WI38 (cell line): ENCODE measurements around the gene ZBTB7C.

ENCODE experiments used
- H3K4me3 ChIP-seq: 2 replicates; pipeline ENCODE4 v1.5.1; 2011; ENCODE audit warnings: low read depth, mild to moderate bottlenecking, control low read depth, low read length
- TF ChIP-seq, protein P1 (sequence below): IDR thresholded peaks from 2 replicates; pipeline ENCODE4 v1.5.1; 2012; ENCODE audit warnings: low read depth, mild to moderate bottlenecking, control low read depth, low read length

ZBTB7C gene

DNA sequence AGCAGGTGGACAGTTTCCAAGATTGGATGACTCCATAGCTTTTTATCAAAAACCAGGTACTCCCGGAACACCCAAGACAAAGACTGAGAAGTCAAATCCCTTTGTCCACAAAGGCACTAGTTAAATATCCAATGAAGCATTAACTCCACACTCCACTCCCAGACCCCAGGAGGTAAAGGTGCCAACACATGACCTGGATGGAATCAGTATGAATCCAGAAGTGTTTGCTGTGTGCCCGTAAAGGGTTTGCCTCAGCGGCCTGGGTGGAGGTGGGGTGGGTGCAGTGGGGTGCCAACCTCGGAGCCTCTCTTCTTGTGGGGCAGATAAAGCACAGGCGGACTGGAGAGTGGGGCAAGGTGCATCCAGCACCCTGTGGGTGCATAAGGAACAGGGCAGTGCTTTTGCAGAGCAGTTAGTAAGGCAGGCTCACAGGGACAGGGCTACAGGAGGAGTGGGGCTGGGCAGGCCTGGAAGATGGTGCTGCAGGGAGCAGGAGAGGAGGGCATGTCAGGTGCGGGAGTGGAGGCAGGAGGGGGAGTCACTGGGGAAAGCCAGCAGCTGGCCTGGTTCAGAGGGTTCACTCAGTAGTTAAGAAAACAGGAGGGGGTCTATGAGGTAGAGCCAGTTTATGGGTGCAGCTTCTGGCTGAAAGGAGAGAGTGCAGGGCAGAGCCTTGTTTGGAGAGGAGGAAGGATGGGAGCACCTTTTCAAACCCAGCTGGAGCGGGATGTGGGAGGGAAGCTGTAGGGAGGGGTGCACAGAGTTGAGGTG lies 270.3 kb downstream of the ZBTB7C start:
- TF ChIP-seq, protein P1, sequence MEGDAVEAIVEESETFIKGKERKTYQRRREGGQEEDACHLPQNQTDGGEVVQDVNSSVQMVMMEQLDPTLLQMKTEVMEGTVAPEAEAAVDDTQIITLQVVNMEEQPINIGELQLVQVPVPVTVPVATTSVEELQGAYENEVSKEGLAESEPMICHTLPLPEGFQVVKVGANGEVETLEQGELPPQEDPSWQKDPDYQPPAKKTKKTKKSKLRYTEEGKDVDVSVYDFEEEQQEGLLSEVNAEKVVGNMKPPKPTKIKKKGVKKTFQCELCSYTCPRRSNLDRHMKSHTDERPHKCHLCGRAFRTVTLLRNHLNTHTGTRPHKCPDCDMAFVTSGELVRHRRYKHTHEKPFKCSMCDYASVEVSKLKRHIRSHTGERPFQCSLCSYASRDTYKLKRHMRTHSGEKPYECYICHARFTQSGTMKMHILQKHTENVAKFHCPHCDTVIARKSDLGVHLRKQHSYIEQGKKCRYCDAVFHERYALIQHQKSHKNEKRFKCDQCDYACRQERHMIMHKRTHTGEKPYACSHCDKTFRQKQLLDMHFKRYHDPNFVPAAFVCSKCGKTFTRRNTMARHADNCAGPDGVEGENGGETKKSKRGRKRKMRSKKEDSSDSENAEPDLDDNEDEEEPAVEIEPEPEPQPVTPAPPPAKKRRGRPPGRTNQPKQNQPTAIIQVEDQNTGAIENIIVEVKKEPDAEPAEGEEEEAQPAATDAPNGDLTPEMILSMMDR: no peak
- H3K4me3 ChIP-seq: no peak overlapping the region

DNA sequence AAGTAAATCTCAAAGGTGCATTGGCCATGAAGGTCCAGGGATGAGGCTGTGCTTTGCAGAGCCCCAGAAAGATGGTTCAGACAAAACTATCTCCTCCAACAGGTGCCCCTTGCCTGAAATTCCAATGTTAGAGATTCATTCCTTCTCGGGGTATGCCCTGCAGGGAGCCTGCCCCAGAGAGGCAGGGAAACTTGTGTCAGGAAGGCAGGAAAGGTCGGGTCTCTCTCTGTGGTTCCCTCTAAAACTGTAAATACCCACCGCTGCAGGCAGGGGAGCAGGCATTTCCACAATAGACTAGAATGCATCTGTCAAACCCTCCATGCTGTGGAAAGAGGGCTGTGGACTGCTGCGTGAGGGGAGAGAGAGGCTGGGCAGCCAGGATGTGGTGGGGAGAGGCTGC lies 271.0 kb downstream of the ZBTB7C start:
- no peak overlapping the region for H3K4me3 ChIP-seq

DNA sequence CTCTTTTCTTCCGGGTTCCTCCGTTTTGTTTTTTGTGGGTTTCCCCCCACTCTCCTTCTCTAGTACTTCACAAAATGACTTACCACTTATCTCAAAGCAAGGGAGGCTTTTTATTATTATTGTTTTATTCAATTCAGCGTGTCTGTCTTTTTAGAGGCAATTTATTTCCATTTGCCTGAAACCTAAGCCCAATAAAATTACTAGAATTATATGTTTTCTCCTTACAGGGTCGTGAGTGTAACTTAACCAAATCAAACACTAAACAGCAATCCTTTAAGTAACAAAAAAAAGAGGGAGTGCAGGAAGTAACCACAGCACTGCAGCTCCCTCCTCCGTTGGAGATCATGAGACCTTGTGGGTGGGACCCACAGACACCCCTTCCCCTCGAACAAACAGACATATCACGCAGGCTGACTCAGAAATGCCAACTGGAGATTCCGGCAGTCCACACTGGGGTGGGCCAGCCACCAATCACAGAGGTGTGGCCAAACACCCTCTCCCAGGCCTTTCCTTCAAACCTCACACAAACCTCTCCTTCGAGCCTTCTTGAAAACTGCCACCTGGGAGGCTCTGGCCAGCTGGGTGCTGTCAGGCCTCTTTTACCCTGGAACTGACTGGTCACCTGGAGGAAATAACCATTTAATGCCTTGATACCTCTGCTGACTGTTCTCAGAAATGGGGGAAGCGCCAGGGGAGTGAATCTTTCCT lies 271.7 kb downstream of the ZBTB7C start:
- H3K4me3 ChIP-seq: no peak overlapping the region
- TF ChIP-seq, protein P1: no peak

More for the DNA sequence above, 271.0 kb downstream of the ZBTB7C start:
- TF ChIP-seq, protein P1: no peak

DNA sequence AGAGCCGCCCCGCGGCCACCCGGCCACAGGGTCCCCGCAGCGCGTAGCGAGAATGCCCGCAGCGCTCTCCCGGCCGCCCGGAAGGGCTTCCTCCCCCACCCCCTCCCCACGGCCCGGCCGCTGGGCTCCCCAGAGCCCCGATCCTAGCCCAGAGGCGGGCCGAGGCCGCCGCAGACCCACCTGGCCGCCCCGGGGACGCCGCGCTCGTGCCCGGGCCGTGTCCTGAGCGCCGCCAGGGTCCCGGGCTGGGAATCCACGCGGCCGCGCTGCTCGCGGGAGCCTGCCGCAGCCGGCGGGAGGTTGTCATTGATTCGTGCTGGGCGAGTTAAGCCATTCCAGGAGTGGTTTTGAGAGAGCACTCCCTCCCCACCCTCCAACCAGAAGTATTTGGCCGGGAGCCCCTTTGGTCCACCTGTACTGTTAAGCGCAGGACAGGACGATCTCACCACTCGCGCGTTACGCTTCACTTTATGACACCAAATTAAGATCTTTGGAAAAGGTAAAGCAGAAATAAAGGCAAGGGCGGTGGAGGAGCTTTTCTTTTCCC lies 272.3 kb downstream of the ZBTB7C start:
- no peak overlapping the region for H3K4me3 ChIP-seq
- TF ChIP-seq, protein P1: no peak

DNA sequence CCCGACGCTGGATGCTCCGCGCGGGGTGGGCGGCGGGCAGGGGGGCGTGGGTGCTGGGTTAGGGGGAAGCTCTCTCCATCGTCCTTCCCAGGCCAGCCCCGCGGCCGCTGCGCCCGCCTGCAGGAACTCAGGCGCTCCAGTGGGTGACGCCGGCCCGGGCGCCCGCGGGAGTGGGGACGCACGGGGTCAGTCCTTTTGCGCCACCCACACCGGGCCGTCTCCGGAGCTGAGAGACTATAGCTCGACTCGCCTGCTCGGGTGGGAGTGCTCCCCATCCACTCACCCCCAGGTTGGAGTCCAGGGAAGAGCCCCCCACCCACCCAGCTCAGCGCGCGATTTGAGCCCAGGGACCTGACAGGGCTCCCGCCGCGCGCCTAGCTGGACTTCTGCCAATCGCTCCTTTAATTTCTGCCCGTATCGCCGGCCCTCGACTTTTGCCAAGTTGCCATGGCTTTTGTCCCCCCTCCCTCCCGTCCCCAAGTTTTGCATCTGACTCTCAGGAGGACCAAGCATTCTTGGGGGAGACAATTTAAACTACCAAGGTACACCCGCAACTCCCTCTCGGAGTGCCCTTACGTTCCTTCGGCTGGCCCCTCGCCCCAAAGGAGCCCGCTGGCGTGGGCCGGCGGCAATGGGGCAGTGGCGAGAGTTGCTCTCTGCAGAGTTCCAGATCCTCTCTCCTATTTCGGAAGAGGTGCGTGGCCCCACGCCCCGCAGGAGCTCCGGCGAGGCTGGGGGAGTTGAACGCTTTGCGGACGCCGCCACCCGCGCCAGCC lies 272.9 kb downstream of the ZBTB7C start:
- TF ChIP-seq, protein P1: no peak
- no peak overlapping the region for H3K4me3 ChIP-seq

DNA sequence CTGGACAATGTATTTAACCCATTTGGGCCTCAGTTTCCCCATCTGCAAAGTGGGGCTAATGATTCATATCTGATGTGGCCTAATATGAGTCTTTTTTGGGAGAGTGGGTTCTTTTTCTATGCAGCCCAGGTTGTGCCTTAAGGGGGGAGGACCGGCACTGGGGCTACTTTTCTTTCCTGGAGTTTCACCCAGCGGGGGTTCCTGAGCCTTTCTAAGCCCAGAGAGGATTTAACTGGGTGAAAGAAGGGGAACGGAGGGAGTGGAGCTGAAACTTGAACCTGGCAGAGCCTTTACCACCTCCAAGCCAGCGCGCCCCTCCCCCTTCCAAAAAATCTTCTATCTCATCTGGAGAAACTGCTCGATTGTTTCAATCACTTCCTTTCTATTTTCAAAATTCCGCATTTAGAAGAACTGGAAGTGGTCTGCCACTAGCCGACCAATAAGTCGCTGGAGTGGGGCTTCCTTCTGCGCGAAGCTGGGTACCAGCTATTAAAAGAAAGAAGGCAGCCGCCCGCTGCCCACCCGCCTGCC lies 273.7 kb downstream of the ZBTB7C start:
- H3K4me3 ChIP-seq: no peak overlapping the region
- TF ChIP-seq, protein P1: no peak
